ENCODE measurements around the gene PFDN6.
"Not testable (repeated sequence)": the region's sequence is repeated elsewhere in the genome, so short reads cannot be mapped to it uniquely, and the experiment has no call there.

Gene PFDN6

GRCh38 chr6:33279257-33279695, 10.1 kb upstream of the PFDN6 start:
- CTCF ChIA-PET, result interaction anchor here (0.8 to 1.6 kb wide), 5 partner anchors 10 to 83 kb away, joined by 3 to 6 read pairs (median 3); partner anchors contain the start of genes PFDN6 and WDR46
- no peak for TF ChIP-seq SUZ12 (IDR thresholded peaks at IDR 0.05)
- TF ChIP-seq FOXK2 (IDR thresholded peaks at IDR 0.05), result no peak
- no peak for TF ChIP-seq LEF1 (IDR thresholded peaks at IDR 0.05; ENCODE audit: borderline replicate concordance)
- no peak for TF ChIP-seq FOXM1 (IDR thresholded peaks at IDR 0.05; ENCODE audit: borderline replicate concordance)
- no peak for TF ChIP-seq SP1 (IDR thresholded peaks at IDR 0.05)
- no peak for TF ChIP-seq BHLHE40 (IDR thresholded peaks at IDR 0.05; ENCODE audit: borderline replicate concordance)
- TF ChIP-seq PKNOX1 (IDR thresholded peaks at IDR 0.05), result no peak
- no peak for DNase-seq (ENCODE audit: extremely low spot score)
- POLR2A ChIA-PET, result interaction anchor here (0.9 to 4.2 kb wide), 8 partner anchors 8 to 71 kb away, joined by 3 to 37 read pairs (median 12); partner anchors contain the start of genes PFDN6, RGL2, RING1 and TAPBP

DNA sequence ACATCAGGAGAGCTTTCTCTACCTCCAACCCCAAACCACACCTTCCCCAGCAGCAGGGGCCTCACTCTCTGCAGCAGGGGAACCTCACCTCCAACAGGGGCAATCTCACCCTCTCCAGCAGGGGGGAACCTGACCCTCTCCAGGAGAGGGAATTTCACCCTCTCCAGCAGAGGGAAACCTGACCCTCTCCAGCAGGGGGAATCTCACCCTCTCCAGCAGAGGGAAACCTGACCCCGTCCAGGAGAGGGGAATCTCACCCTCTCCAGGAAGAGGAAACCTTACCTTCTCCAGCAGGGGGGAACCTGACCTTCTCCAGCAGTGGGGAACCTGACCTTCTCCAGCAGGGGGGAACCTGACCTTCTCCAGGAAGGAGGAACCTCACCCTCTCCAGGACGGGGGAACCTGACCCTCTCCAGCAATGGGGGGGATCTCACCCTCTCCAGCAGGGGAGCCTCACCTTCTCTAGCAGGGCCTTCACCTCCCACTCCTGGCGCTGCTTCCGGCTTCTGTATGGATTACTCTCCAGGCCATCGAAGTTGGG, 9.4 kb upstream of the PFDN6 start:
- ChIA-PET POLR2A (interaction anchor here (1.1 to 4.2 kb wide), 6 partner anchors 8 to 72 kb away, joined by 3 to 13 read pairs (median 4); partner anchors contain the start of genes RING1, RPS18, VPS52 and WDR46), CTCF (interaction anchor here (0.8 to 1.7 kb wide), 6 partner anchors 10 to 82 kb away, joined by 3 to 6 read pairs (median 3); partner anchors contain the start of genes PFDN6 and WDR46)
- DNase-seq (ENCODE audit: extremely low spot score), result peak; percentile 81
- TF ChIP-seq CTBP1 (IDR thresholded peaks at IDR 0.05; ENCODE audit: borderline replicate concordance), result no peak

- TF ChIP-seq L3MBTL2 (conservative IDR thresholded peaks at IDR 0.05) (no peak), LEF1 (IDR thresholded peaks at IDR 0.05; ENCODE audit: borderline replicate concordance) (no peak), HDGF (IDR thresholded peaks at IDR 0.05; ENCODE audit: borderline replicate concordance) (no peak), BHLHE40 (IDR thresholded peaks at IDR 0.05; ENCODE audit: borderline replicate concordance) (no peak), NFRKB (IDR thresholded peaks at IDR 0.05) (no peak), FOXM1 (IDR thresholded peaks at IDR 0.05; ENCODE audit: borderline replicate concordance) (no peak), TARDBP (IDR thresholded peaks at IDR 0.05) (no peak), FOXK2 (IDR thresholded peaks at IDR 0.05) (no peak), PKNOX1 (IDR thresholded peaks at IDR 0.05) (no peak), ELF4 (IDR thresholded peaks at IDR 0.05) (no peak), SP1 (IDR thresholded peaks at IDR 0.05) (no peak), SUZ12 (IDR thresholded peaks at IDR 0.05) (no peak), ZNF384 (IDR thresholded peaks at IDR 0.05) (no peak), CTBP1 (IDR thresholded peaks at IDR 0.05; ENCODE audit: borderline replicate concordance) (no peak), ARNT (IDR thresholded peaks at IDR 0.05) (no peak), FOXA1 (IDR thresholded peaks at IDR 0.05) (no peak)
- CTCF ChIA-PET, result interaction anchor here (1.2 to 1.7 kb wide), 3 partner anchors 9 to 65 kb away, joined by 3 to 6 read pairs (median 3); partner anchors contain the start of genes PFDN6 and WDR46
- POLR2A ChIA-PET, result interaction anchor here (1.1 to 3.1 kb wide), 5 partner anchors 8 to 19 kb away, joined by 3 to 12 read pairs (median 4); partner anchors contain the start of genes RPS18, VPS52 and WDR46
- no peak for DNase-seq (ENCODE audit: extremely low spot score)
Observed at GRCh38 chr6:33280539-33280938, 8.9 kb upstream of the PFDN6 start.

- CTCF ChIA-PET; DNase-seq (ENCODE audit: extremely low spot score): not testable (repeated sequence)
- POLR2A ChIA-PET, result interaction anchor here (2.1 to 2.4 kb wide), 2 partner anchors 13 to 14 kb away, joined by 7 read pairs; partner anchors contain the start of genes RPS18 and VPS52
Observed at GRCh38 chr6:33285214-33285613, 4.2 kb upstream of the PFDN6 start.

DNA sequence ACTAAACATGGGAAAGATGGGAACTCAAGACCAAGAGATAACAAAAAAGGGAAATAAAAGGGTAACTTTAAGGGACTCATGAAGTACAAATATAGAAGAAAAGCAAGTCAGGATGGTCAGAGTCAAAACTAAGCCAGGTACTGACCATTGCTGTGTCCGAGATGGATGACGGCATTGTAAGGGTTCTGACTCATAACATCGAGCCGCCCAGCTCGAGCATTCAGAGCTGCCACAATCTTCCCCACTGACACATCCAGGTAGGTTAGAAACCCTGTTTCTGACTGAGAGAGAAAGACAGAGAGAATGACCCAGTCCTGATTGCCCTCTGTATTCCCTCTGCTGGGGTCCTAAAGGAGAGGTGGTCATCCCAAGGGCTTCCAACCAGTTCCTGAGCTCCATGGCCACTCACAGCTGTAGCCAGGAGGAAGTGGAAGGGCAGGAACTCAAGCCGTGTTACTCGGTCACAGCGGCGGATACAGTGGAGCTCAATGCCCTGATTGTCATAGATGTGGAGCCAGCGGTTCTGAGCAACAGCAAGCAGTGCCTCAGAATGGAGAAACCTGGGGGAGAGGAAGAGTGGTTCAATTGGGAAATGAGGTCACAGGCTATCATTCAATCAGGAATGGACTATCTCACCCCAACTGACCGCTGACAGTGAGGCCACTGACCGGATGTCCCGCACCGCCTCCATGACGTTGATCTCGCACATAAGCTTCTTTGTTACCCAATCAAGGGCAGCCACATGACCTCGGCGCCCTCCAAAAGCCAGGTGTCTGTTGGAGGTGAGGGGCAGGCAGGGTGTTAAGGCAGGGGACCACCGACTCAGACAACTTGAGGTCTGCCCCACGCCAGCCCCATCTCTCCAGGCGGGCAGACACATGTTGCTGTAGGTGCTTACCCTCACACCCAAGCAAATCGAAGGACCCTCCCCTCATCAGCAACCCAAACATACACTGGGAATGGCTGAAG, 2.2 kb upstream of the PFDN6 start:
- no peak for DNase-seq (ENCODE audit: extremely low spot score)
- TF ChIP-seq NFRKB (IDR thresholded peaks at IDR 0.05) (no peak), ARNT (IDR thresholded peaks at IDR 0.05) (no peak), SP1 (IDR thresholded peaks at IDR 0.05) (no peak), L3MBTL2 (conservative IDR thresholded peaks at IDR 0.05) (no peak)
- ChIA-PET POLR2A (interaction anchor here (0.8 to 3.1 kb wide), 4 partner anchors 9 to 15 kb away, joined by 3 to 44 read pairs (median 6); partner anchors contain the start of genes B3GALT4, RGL2, RPS18 and VPS52), CTCF (no interaction called here)

GRCh38 chr6:33288141-33288920, 1.1 kb upstream of the PFDN6 start:
- ChIA-PET CTCF (interaction anchor here (0.6 to 1.8 kb wide), 4 partner anchors 10 to 23 kb away, joined by 3 to 6 read pairs (median 4); partner anchors contain the start of gene B3GALT4), POLR2A (interaction anchor here (0.8 to 3.5 kb wide), 6 partner anchors 8 to 30 kb away, joined by 5 to 44 read pairs (median 22); partner anchors contain the start of genes B3GALT4, RGL2, RPS18 and VPS52)
- TF ChIP-seq PKNOX1 (IDR thresholded peaks at IDR 0.05) (no peak), ARNT (IDR thresholded peaks at IDR 0.05) (no peak), FOXA1 (IDR thresholded peaks at IDR 0.05) (no peak), ELF4 (IDR thresholded peaks at IDR 0.05) (no peak), LEF1 (IDR thresholded peaks at IDR 0.05; ENCODE audit: borderline replicate concordance) (no peak)
- no peak for DNase-seq (ENCODE audit: extremely low spot score)
